ENCODE data around the gene PTGFRN.

PTGFRN gene

GRCh38 chr1:116944613-116945012 lies 34.9 kb downstream of the PTGFRN start:
- no peak for DNase-seq

GRCh38 chr1:116945421-116945820 lies 35.7 kb downstream of the PTGFRN start:
- peak; percentile 31 for DNase-seq

- DNase-seq = peak; percentile 23
These were observed 36.3 kb downstream of the PTGFRN start for GRCh38 chr1:116945996-116946395.

- DNase-seq = peak; percentile 71
These were observed 37.6 kb downstream of the PTGFRN start for GRCh38 chr1:116947092-116947860.

- peak; percentile 37 for DNase-seq
These were observed 38.3 kb downstream of the PTGFRN start for GRCh38 chr1:116948046-116948445.

- no peak for DNase-seq
These were observed 38.9 kb downstream of the PTGFRN start for GRCh38 chr1:116948642-116949041.

- DNase-seq = peak; percentile 16
These were observed 39.7 kb downstream of the PTGFRN start for GRCh38 chr1:116949213-116949985.

GRCh38 chr1:116950517-116951199 lies 40.9 kb downstream of the PTGFRN start:
- DNase-seq = peak; percentile 49

GRCh38 chr1:116951200-116951935 lies 41.7 kb downstream of the PTGFRN start:
- DNase-seq = peak; percentile 50

- DNase-seq = no peak
These were observed 43.1 kb downstream of the PTGFRN start for GRCh38 chr1:116952738-116953275.

- peak; percentile 11 for DNase-seq
These were observed 44.7 kb downstream of the PTGFRN start for GRCh38 chr1:116954440-116954839.

GRCh38 chr1:116956378-116956777 lies 46.7 kb downstream of the PTGFRN start:
- DNase-seq = peak; percentile 7

- DNase-seq = no peak
These were observed 47.9 kb downstream of the PTGFRN start for GRCh38 chr1:116957646-116958045.

GRCh38 chr1:116958110-116958509 lies 48.4 kb downstream of the PTGFRN start:
- peak; percentile 20 for DNase-seq

- DNase-seq = peak; percentile 34
These were observed 49.3 kb downstream of the PTGFRN start for GRCh38 chr1:116958977-116959376.

GRCh38 chr1:116961606-116962005 lies 51.9 kb downstream of the PTGFRN start:
- DNase-seq = no peak

GRCh38 chr1:116962987-116963639 lies 53.4 kb downstream of the PTGFRN start:
- peak; percentile 18 for DNase-seq

- peak; percentile 29 for DNase-seq
These were observed 57.1 kb downstream of the PTGFRN start for GRCh38 chr1:116966791-116967190.

- DNase-seq = no peak
These were observed 59.0 kb downstream of the PTGFRN start for GRCh38 chr1:116968724-116969123.

- DNase-seq = peak; percentile 19
These were observed 61.6 kb downstream of the PTGFRN start for GRCh38 chr1:116971258-116971860.

- DNase-seq = peak; percentile 40
These were observed 62.4 kb downstream of the PTGFRN start for GRCh38 chr1:116971965-116972673.

Data from right forelimb (tissue), 1 donor.